T follicular helper cell (primary cell): ENCODE data around the gene UBAP2.
"Not testable (repeated sequence)": the region's sequence is repeated elsewhere in the genome, so short reads cannot be mapped to it uniquely, and the experiment has no call there.

Experiments used
- DNase-seq: peaks from one replicate; pipeline ENCODE4 v3.0.0-alpha.2; 2020; ENCODE audit warnings: low read depth

Gene UBAP2

GRCh38 chr9:34047864-34048726, 592 bp downstream of the UBAP2 start:
- peak; percentile 19 for DNase-seq

DNA sequence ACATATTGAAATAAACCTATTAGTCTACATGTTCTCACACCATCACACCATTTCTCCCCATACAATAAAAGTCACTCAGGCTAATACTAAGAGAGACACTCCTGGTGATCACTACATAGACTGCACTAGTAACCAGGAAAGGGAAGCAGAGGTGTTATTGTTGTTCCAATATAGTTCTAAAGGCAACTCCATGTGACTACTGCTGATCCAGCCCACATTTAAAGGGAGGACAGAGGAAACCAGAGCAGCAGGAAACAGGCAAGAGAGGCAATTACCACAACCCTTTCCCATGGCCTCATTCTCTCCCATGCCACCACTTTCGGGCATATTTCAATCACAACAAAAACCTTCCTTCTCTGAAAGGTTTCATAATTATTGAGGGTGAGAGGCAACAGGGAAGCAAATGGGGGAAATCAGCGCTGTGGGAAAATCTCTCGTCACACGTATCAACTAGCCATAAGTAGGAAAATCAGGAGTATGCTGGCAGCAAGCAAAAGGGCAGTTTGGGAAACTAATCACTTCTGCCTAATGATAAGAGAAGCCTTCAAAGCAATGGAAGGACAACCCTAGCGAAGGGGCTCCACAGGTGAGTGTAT, 1.8 kb downstream of the UBAP2 start:
- DNase-seq, result no peak

DNA sequence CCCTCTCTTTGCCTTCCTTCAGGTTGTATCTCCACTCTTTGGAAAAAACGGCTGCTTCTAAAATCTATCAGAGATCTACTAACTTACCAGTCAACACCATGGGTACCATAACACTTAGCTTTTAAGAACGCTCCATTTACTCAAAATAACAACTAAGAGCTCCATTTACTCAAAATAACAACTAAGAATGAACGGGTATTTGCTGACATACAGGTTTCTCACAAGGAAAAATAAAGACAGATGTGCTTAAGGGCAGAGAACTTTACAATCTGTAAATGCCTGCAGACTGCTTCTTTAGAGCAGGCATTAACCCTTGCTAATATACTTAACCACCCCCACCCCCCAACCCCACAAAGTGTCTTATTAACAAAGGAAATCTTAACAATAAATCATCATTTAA, 2.8 kb downstream of the UBAP2 start:
- DNase-seq, result no peak

DNA sequence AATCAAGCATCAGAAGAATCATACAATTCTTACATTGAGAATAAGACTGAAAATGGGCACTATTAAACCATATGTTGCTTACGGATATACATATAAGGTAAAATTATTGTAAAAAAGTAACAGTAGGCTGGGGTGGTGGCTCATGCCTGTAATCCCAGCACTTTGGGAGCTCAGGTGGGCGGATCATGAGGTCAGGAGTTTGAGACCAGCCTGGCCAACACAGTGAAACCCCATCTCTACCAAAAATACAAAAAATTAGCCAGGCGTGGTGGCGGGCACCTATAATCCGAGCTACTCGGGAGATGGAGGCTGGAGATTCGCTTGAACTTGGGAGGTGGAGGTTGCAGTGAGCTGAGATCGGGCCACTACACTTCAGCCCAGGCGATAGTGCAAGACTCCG, 6.6 kb downstream of the UBAP2 start:
- DNase-seq, result not testable (repeated sequence)

- not testable (repeated sequence) for DNase-seq
These were observed 9.8 kb downstream of the UBAP2 start for GRCh38 chr9:34038851-34039250.

DNA sequence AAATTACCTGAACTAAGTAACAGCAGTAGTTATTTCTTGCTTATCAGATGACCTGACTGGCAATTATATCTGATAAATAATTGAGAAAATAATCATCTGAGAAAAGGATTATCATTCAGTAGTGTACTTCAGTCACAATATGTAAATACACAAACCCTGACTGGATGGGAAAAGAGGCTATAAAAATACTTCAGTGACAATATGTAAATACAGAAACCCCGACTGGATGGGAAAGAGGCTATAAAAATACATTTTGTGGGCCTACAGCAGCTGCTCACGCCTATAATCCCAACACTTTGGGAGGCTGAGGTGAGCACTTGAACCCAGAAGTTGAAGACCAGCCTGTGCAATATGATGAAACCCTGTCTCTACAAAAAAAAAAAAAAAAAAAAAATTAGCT, 11.1 kb downstream of the UBAP2 start:
- no peak for DNase-seq

DNA sequence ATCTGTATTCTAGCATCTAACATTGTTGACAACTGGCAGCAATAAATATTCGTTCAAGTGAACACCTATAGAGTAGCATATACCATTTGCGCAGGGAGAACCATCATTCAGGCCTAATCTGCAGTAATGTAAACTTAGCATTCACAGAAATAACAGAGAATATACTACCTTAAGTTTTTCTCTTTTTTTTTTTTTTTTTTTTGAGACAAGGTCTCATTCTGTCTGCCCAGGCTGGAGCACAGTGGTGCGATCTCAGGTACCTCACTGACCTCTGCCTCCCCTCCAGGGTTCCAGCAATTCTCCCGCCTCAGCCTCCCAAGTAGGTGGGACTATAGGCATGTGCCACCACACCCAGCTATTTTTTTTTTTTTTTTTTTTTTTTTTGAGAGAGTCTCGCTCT, 12.1 kb downstream of the UBAP2 start:
- DNase-seq, result no peak

- DNase-seq, result no peak
These were observed 13.0 kb downstream of the UBAP2 start for GRCh38 chr9:34035656-34036055.

GRCh38 chr9:34034698-34035065, 14.0 kb downstream of the UBAP2 start:
- DNase-seq, result no peak

DNA sequence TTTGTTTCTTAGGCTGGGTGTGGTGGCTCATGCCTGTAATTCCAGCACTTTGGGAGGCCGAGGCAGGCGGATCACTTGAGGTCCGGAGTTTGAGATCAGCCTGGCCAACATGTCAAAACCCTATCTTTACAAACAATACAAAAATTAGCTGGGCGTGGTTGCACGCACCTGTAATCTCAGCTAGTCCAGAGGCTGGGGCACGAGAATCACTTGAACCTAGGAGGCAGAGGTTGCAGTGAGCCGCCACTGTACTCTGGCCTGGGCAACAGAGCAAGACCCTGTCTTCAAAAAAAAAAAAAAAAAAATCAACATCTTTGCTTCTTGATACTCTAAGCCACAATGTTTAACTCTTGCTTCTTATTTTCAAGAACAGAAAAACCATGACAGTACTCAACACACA, 16.1 kb downstream of the UBAP2 start:
- DNase-seq, result no peak

- DNase-seq, result no peak
These were observed 20.7 kb downstream of the UBAP2 start for GRCh38 chr9:34027845-34028574.

- DNase-seq, result no peak
These were observed 22.9 kb downstream of the UBAP2 start for GRCh38 chr9:34025811-34026210.

DNA sequence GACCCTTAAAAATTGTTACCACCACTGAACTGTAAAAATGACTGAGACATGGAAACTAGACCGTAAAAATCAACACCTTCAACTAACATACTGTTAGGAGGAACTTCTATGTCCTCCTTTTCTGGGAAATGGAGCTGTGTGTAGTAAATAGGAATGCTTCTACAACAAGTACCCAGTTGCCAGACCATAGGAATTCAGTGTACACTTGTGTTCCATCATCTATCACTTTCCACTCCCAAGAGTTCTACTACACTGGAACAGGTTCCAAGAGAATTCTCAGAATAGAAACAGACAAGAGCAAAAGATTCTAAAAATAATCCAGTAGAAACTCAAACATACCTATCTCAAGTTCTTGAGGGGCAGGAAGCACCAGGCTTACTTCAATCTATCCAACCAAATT, 23.6 kb downstream of the UBAP2 start:
- DNase-seq, result no peak

- not testable (repeated sequence) for DNase-seq
These were observed 24.2 kb downstream of the UBAP2 start for GRCh38 chr9:34024476-34024875.

GRCh38 chr9:34016149-34016548, 32.5 kb downstream of the UBAP2 start:
- no peak for DNase-seq

DNA sequence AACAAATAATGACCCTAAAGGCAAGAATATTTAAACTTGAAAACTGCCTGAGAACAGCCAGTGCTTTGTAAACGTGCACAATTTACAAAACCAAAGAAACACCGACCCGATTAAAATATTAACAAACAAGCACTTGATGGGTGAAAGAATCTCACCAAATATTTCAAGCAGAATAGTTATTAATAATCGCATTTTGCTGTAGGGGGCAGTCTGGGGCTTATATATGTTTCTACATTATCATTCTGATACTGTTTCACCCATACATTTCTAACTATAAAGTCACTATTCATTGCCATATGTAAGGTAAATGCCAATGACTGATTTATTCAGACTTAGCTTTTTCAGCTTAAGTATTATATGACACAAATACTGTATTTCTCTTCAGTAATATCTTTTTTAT, 37.7 kb downstream of the UBAP2 start:
- no peak for DNase-seq

DNA sequence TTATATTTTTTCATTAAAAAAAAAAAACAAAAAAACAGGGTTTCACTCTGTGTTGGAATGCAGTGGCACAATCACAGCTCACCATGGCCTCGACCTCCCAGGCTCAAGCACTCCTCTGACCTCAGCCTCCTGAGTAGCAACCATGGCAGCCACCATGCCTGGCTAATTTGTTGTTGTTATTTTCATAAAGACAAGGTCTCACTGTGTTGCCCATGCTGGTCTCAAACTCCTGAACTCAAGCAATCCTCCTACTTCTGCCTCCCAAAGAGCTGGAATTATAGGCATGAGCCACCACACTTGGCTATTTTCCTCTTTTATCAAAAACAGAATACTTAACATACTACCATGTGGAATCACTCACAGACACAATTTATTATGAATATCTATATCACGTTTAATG, 46.7 kb downstream of the UBAP2 start:
- DNase-seq, result no peak

DNA sequence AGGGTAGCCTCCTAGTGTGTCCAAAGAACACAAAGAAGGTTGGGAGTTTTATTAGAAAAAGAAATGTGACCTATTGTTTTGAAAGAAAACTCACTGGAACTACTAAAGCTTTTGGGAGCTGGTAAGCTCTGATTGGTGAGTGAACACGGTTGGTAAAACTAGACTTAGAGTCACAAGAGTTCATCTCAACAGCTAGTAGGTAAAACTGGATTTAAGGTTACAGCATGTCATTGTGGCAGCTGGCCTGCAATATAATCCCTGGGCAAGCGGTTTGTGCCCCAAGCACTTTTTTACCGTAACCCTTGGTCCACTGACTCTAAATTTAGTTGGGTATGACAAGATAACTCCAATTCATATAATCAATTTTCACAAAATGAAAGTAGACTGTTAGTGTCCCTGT, 47.4 kb downstream of the UBAP2 start:
- no peak for DNase-seq

DNA sequence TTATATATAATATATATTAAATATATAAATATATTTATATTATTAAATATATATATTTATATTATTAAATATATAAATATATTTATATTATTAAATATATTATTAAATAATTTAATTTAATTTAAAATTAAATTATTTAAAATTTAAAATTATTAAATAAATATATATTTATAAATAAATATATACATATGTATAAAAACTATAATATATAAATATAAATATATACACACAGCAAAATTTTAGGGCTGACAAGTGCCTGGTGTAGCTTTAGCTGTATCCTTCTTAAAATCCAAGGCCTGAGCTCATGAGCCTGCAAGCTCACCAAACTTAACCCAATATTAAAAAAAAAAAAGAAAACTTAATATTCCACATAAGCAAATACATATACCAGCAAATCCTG, 53.2 kb downstream of the UBAP2 start:
- DNase-seq, result no peak

GRCh38 chr9:33993104-33993503, 55.6 kb downstream of the UBAP2 start:
- no peak for DNase-seq

DNA sequence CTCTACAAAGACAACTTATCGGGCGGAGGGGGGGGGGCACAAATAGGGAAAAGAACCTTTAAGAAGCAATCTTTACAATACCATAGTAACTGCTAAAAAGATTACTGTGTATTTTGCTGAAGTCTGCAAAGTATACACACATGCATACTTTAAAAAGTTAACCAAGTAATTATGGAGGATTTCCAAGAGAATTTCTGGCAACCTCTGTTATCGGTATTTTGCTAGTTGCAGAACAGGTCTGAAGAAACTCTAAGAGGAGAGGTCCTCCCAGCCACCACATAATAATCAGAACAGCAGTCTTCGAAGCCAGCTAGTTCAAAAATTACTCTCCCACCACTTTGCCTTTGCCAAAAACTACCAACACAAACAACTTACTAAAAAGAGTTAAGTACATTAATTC, 56.1 kb downstream of the UBAP2 start:
- DNase-seq, result no peak

- DNase-seq, result no peak
These were observed 60.3 kb downstream of the UBAP2 start for GRCh38 chr9:33988219-33988890.

DNA sequence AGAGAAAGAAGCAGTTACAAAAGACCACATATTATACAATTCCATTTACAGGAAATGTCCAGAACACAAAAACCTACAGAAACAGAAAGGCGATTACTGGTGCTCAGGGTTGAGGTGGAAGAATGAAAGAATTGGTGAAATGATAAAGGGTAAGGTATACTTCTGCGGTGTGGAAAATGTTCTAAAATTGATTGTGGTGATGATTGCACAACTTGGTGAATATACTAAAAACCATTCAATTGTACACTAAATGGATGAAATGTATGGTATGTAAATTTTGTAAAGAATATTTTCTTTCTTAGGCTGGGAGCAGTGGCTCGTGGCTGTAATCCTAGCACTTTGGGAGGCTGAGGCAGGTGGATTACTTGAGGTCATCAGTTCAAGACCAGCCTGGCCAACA, 72.3 kb downstream of the UBAP2 start:
- no peak for DNase-seq
